Prostate gland (tissue), 2 donors: ENCODE measurements around the gene HSDL2. TPM values are rescaled to one million over a fixed set of nuclear protein-coding genes. Genes with fewer than 3 reads are reported as not detected.

Experiments used
- DNase-seq: peaks from one replicate; pipeline ENCODE4 v3.0.0-alpha.2; 2019; ENCODE audit warnings: low spot score
- H3K27ac ChIP-seq, 2 donors: fragments of 200-600 bp; sonication (generic); 2 replicates each; pipeline ENCODE4 v1.5.1; 2017 to 2019
- H3K27me3 ChIP-seq: fragments of 200-600 bp; sonication (generic); replicated peaks from 2 replicates; pipeline ENCODE4 v1.5.1; 2019; ENCODE audit not compliant: insufficient read depth
- H3K36me3 ChIP-seq, 2 donors: fragments of 200-600 bp; sonication (generic); 1 replicate in 1 of 2; 2 replicates in 1 of 2; pipeline versions ENCODE4 v1.5.1 to v1.8.1; 2017 to 2019
- H3K4me1 ChIP-seq: fragments of 200-600 bp; sonication (generic); replicated peaks from 2 replicates; pipeline ENCODE4 v1.5.1; 2019
- H3K4me3 ChIP-seq, 2 donors: fragments of 200-600 bp; sonication (generic); 2 replicates each; pipeline ENCODE4 v1.5.1; 2017 to 2019
- H3K9me3 ChIP-seq: fragments of 200-600 bp; sonication (generic); 2 replicates; pipeline ENCODE4 v1.5.1; 2017
- POLR2A ChIP-seq: fragments of 450-650 bp; IDR thresholded peaks from one replicate; pipeline ENCODE4 v1.6.1; 2016; ENCODE audit warnings: antibody characterized with exemption, mild to moderate bottlenecking
- POLR2AphosphoS5 ChIP-seq: sonication (generic); formaldehyde crosslinking; IDR thresholded peaks from one replicate; pipeline ENCODE4 v1.6.1; 2017; ENCODE audit warnings: antibody characterized with exemption
- WGBS: methylation state at CpG from one replicate; pipeline ENCODE4 v1.1.5; 2018; 5-methylcytosine and 5-hydroxymethylcytosine counted together
- intact Hi-C: fragments of 100-400 bp; cut with DNase I; formaldehyde crosslinking; loops from one replicate; pipeline ENCODE4 v1.14.2; 2022
- total RNA-seq, 2 donors: library from RNA; depleted of rRNA; stranded (reverse); fragments of >200 nt; gene quantifications; one replicate each; pipeline ENCODE4 v1.1.0, GENCODE V29; 2016
- TF ChIP-seq, protein P1 (sequence below), 4 experiments: fragments of 200-600 bp in 2 of 4; fragments of 450-650 bp in 2 of 4; sonication (generic) in 2 of 4; IDR thresholded peaks; 1 replicate in 3 of 4; 2 replicates in 1 of 4; pipeline ENCODE4 v1.5.1; 2016 to 2019; ENCODE audit warnings: antibody characterized with exemption in 4 of 4, mild to moderate bottlenecking in 2 of 4, moderate library complexity in 2 of 4

The HSDL2 gene
- total RNA-seq, 2 donors from 2014 or later = 22.2 to 25.2 TPM

DNA sequence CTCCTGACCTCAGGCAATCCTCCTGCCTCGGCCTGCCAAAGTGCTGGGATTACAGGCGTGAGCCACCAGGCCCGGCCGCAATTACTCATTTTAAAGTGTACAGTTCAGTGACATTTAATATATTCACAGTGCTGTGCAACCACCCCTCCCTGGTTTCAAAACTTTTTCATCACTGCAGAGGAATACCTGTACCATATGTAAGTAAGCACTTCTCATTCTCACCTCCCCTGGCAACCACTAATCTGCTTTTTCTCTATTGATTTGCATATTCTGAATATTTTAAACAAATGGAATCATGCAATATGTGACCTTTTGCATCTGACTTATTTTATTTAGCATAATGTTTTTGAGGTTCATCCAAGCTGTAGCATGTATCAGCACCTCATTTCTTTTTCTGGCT lies 85.4 kb downstream of the HSDL2 start:
- WGBS = 95% methylated on average over 4 of the region's 4 CpGs
- H3K9me3 ChIP-seq = no peaks in the 10 kb centered on the region
- H3K4me3 ChIP-seq = no peak overlapping the region
- H3K4me1 ChIP-seq = no peaks in the 10 kb centered on the region
- intact Hi-C loops = no loop called here
- H3K27me3 ChIP-seq = no peaks in the 10 kb centered on the region
- no peaks in the 10 kb centered on the region for H3K36me3 ChIP-seq
- DNase-seq = no peak
- TF ChIP-seq POLR2AphosphoS5 = no peak
- TF ChIP-seq POLR2A = no peak
- TF ChIP-seq, protein P1, sequence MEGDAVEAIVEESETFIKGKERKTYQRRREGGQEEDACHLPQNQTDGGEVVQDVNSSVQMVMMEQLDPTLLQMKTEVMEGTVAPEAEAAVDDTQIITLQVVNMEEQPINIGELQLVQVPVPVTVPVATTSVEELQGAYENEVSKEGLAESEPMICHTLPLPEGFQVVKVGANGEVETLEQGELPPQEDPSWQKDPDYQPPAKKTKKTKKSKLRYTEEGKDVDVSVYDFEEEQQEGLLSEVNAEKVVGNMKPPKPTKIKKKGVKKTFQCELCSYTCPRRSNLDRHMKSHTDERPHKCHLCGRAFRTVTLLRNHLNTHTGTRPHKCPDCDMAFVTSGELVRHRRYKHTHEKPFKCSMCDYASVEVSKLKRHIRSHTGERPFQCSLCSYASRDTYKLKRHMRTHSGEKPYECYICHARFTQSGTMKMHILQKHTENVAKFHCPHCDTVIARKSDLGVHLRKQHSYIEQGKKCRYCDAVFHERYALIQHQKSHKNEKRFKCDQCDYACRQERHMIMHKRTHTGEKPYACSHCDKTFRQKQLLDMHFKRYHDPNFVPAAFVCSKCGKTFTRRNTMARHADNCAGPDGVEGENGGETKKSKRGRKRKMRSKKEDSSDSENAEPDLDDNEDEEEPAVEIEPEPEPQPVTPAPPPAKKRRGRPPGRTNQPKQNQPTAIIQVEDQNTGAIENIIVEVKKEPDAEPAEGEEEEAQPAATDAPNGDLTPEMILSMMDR (IDR thresholded peaks at IDR 0.05) = no peak
- H3K27ac ChIP-seq = no peak overlapping the region

DNA sequence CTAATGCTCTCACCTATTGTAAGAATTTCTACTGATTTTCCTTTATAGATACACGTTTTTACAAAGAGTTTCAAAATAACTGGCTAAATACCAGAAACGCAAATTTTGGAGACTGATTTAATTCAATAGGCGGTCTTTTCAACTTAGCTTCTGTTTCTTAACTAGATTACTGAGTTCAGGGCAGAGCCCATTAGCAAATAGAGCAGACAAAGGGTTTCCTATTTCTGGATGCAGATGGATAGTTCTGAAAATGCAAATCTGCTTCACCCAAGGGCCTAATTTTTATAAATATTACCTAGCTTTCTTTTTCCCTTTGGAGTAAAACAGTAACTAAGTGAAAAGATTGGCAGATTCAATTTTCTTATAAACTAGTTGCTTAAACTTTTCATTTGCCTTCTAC lies 93.1 kb downstream of the HSDL2 start:
- intact Hi-C loops = no loop called here
- WGBS = 77% methylated on average over 3 of the region's 3 CpGs
- Histone ChIP-seq H3K27ac (no peak overlapping the region), H3K4me1 (no peaks in the 10 kb centered on the region), H3K27me3 (no peaks in the 10 kb centered on the region), H3K36me3 (no peaks in the 10 kb centered on the region), H3K4me3 (no peak overlapping the region), H3K9me3 (no peaks in the 10 kb centered on the region)
- no peak for DNase-seq
- TF ChIP-seq POLR2AphosphoS5 = no peak
- TF ChIP-seq POLR2A = no peak
- TF ChIP-seq, protein P1 (IDR thresholded peaks at IDR 0.05) = no peak

DNA sequence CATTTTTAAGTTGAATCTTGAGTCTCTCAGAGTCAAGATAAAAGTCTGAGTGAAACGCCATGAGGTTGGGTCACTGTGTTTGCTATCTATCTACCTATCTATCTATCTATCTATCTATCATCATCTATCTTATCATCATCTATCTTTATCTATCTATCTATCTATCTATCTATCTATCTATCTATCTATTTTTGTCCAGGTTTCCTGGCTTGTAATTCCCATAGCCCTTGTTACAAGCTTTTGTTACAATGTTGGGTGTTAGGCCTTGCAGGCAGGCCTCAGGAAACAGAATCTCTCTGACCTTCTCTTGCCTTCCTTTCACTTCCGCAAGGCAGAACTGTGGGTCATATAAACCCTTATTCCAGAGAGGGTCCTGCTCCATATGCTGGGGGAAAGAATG lies 94.1 kb downstream of the HSDL2 start:
- 100% methylated on average over 2 of the region's 2 CpGs for WGBS
- Histone ChIP-seq H3K4me3 (no peak overlapping the region), H3K4me1 (no peaks in the 10 kb centered on the region), H3K36me3 (no peaks in the 10 kb centered on the region), H3K27ac (no peak overlapping the region), H3K9me3 (no peaks in the 10 kb centered on the region), H3K27me3 (no peaks in the 10 kb centered on the region)
- DNase-seq = no peak
- TF ChIP-seq, protein P1 (IDR thresholded peaks at IDR 0.05) = no peak
- TF ChIP-seq POLR2A = no peak
- TF ChIP-seq POLR2AphosphoS5 = no peak
- intact Hi-C loops = no loop called here

DNA sequence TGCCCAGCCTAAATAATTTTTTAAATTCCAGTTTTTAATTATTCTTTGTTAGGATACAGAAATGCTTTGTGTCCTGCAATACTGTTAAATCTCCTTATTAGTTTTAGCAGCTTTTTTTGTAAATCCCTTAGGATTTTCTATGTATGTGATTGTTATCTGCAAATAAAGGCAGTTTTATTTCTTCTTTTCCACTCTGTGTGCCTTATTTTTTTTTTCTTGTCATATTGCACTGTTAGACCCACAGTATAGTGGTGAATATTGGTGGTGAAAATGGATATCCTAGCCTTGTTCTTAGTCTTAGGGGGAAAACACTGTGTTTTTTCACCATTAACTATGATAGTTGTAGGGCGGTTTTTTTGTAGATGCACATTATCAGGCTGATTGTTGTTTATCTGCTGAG lies 95.4 kb downstream of the HSDL2 start:
- no peaks in the 10 kb centered on the region for H3K36me3 ChIP-seq
- DNase-seq = no peak
- H3K9me3 ChIP-seq = no peaks in the 10 kb centered on the region
- 100% methylated on average over 1 of the region's 1 CpG for WGBS
- H3K27ac ChIP-seq = no peak overlapping the region
- TF ChIP-seq, protein P1 (IDR thresholded peaks at IDR 0.05) = no peak
- TF ChIP-seq POLR2AphosphoS5 (no peak), POLR2A (no peak)
- intact Hi-C loops = no loop called here
- no peaks in the 10 kb centered on the region for H3K4me1 ChIP-seq
- H3K27me3 ChIP-seq = no peaks in the 10 kb centered on the region
- no peak overlapping the region for H3K4me3 ChIP-seq

DNA sequence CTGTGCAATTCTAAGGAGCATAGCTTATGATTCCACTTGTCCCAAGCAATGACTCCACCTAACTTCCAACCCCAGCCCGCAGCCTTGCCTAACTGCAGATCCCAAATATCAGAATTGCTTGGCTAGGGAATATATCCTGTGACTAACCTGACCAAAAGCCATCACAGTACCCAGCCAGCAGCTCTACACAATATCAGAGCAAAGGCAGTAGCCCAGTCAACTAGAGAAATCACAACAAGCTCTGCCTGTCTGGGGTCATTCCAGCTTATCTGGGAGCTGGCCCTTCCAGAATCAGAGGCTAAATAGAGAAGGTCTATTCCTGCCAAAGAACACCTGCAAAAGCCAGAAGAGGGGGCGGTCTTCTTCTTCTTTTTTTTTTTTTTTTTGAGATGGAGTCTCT lies 97.4 kb downstream of the HSDL2 start:
- TF ChIP-seq, protein P1 (IDR thresholded peaks at IDR 0.05) = no peak
- TF ChIP-seq POLR2AphosphoS5 (no peak), POLR2A (no peak)
- no peaks in the 10 kb centered on the region for H3K9me3 ChIP-seq
- H3K4me1 ChIP-seq = no peaks in the 10 kb centered on the region
- H3K36me3 ChIP-seq = no peaks in the 10 kb centered on the region
- 94% methylated on average over 2 of the region's 2 CpGs for WGBS
- no peak overlapping the region for H3K4me3 ChIP-seq
- H3K27me3 ChIP-seq = no peaks in the 10 kb centered on the region
- intact Hi-C loops = no loop called here
- DNase-seq = no peak
- no peak overlapping the region for H3K27ac ChIP-seq
